HEK293T (cell line): Measurements from ENCODE around the gene RAB6D.
A peak's percentile ranks its signal among the peaks of the same experiment; 100 is the strongest.
"Not testable (repeated sequence)": the region's sequence is repeated elsewhere in the genome, so short reads cannot be mapped to it uniquely, and the experiment has no call there.

ENCODE experiments used
- CTCF ChIA-PET: fragments of 350-600 bp; formaldehyde crosslinking; extraction: SDS; loops from one replicate; lab custom pipeline; 2021; ENCODE audit warnings: antibody characterized with exemption, inconsistent platforms; lab: Yijun Ruan, JAX
- POLR2A ChIA-PET: fragments of 350-600 bp; formaldehyde crosslinking; extraction: SDS; loops from one replicate; lab custom pipeline; 2020; ENCODE audit warnings: antibody characterized with exemption, inconsistent platforms; lab: Yijun Ruan, JAX
- DNase-seq: peaks from one replicate; pipeline ENCODE4 v3.0.0; 2012; ENCODE audit warnings: mixed read lengths; ENCODE audit errors: extremely low spot score
- ARNT ChIP-seq: fragments of 450-650 bp; IDR thresholded peaks from 2 replicates; pipeline ENCODE4 v1.6.1; 2017; ENCODE audit warnings: mild to moderate bottlenecking
- BHLHE40 ChIP-seq: fragments of 450-650 bp; IDR thresholded peaks from 2 replicates; pipeline ENCODE4 v1.6.1; 2016; ENCODE audit warnings: mild to moderate bottlenecking, moderate library complexity, borderline replicate concordance
- CTBP1 ChIP-seq: fragments of 450-650 bp; IDR thresholded peaks from 2 replicates; pipeline ENCODE4 v1.6.1; 2016; ENCODE audit warnings: borderline replicate concordance
- ELF4 ChIP-seq: fragments of 450-650 bp; IDR thresholded peaks from 2 replicates; pipeline ENCODE4 v1.6.1; 2017; ENCODE audit warnings: antibody characterized with exemption
- FOXA1 ChIP-seq: fragments of 450-650 bp; IDR thresholded peaks from 2 replicates; pipeline ENCODE4 v1.6.1; 2016; ENCODE audit warnings: mild to moderate bottlenecking
- FOXK2 ChIP-seq: fragments of 450-650 bp; IDR thresholded peaks from 2 replicates; pipeline ENCODE4 v1.6.1; 2016; ENCODE audit warnings: mild to moderate bottlenecking
- HDGF ChIP-seq: fragments of 450-650 bp; IDR thresholded peaks from 2 replicates; pipeline ENCODE4 v1.6.1; 2017; ENCODE audit warnings: antibody characterized with exemption, borderline replicate concordance
- L3MBTL2 ChIP-seq: fragments of 450-650 bp; conservative IDR thresholded peaks from 2 replicates; pipeline ENCODE4 v1.6.1; 2016; ENCODE audit warnings: mild to moderate bottlenecking
- LEF1 ChIP-seq: fragments of 450-650 bp; IDR thresholded peaks from 2 replicates; pipeline ENCODE4 v1.6.1; 2017; ENCODE audit warnings: mild to moderate bottlenecking, borderline replicate concordance
- NFRKB ChIP-seq: fragments of 450-650 bp; IDR thresholded peaks from 2 replicates; pipeline ENCODE4 v1.6.1; 2016; ENCODE audit warnings: mild to moderate bottlenecking, moderate library complexity
- PKNOX1 ChIP-seq: fragments of 450-650 bp; IDR thresholded peaks from 2 replicates; pipeline ENCODE4 v1.6.1; 2016
- SP1 ChIP-seq: fragments of 450-650 bp; IDR thresholded peaks from 2 replicates; pipeline ENCODE4 v1.6.1; 2017
- SUZ12 ChIP-seq: fragments of 450-650 bp; IDR thresholded peaks from 2 replicates; pipeline ENCODE4 v1.6.1; 2016; ENCODE audit warnings: mild to moderate bottlenecking
- TARDBP ChIP-seq: fragments of 450-650 bp; IDR thresholded peaks from 2 replicates; pipeline ENCODE4 v1.6.1; 2016
- ZNF384 ChIP-seq: fragments of 450-650 bp; IDR thresholded peaks from 2 replicates; pipeline ENCODE4 v1.6.1; 2016

RAB6D gene

GRCh38 chr2:131349021-131349420, 14.9 kb downstream of the RAB6D start:
- no peak for DNase-seq
- ChIA-PET CTCF (no interaction called here), POLR2A (no interaction called here)
- TF ChIP-seq PKNOX1 (no peak), TARDBP (no peak), L3MBTL2 (no peak), ARNT (no peak), SP1 (no peak), ZNF384 (no peak), HDGF (no peak), BHLHE40 (no peak), LEF1 (no peak), SUZ12 (no peak), FOXA1 (no peak), NFRKB (no peak)

- DNase-seq, POLR2A ChIA-PET, CTCF ChIA-PET: not testable (repeated sequence)
Measured at GRCh38 chr2:131347035-131347434, 16.9 kb downstream of the RAB6D start.

- POLR2A ChIA-PET, CTCF ChIA-PET, DNase-seq: not testable (repeated sequence)
Measured at GRCh38 chr2:131339307-131339706, 24.7 kb downstream of the RAB6D start.

- DNase-seq = peak; percentile 10
- POLR2A ChIA-PET = not testable (repeated sequence)
- CTCF ChIA-PET = interaction anchor here (1.0 kb wide), 1 partner anchor 181 kb away, joined by 6 read pairs; no protein-coding TSS in a partner anchor
Measured at GRCh38 chr2:131335319-131335718, 28.6 kb downstream of the RAB6D start.

- CTCF ChIA-PET, POLR2A ChIA-PET, DNase-seq: not testable (repeated sequence)
Measured at GRCh38 chr2:131332709-131333108, 31.3 kb downstream of the RAB6D start.

- POLR2A ChIA-PET, DNase-seq, CTCF ChIA-PET: not testable (repeated sequence)
Measured at GRCh38 chr2:131331000-131331399, 33.0 kb downstream of the RAB6D start.

- DNase-seq = no peak
- TF ChIP-seq L3MBTL2 (no peak), ZNF384 (no peak), SP1 (no peak), BHLHE40 (no peak), CTBP1 (no peak), FOXK2 (no peak), TARDBP (no peak), ELF4 (no peak), ARNT (no peak)
- ChIA-PET POLR2A (no interaction called here), CTCF (no interaction called here)
Measured at GRCh38 chr2:131322209-131322608, 41.8 kb downstream of the RAB6D start.

- CTCF ChIA-PET, DNase-seq, POLR2A ChIA-PET: not testable (repeated sequence)
Measured at GRCh38 chr2:131321344-131321743, 42.6 kb downstream of the RAB6D start.

- POLR2A ChIA-PET, CTCF ChIA-PET, DNase-seq: not testable (repeated sequence)
Measured at GRCh38 chr2:131311001-131311400, 53.0 kb downstream of the RAB6D start.
